ENCODE data around the gene CCNI2. TPM values are rescaled to one million over a fixed set of nuclear protein-coding genes. Genes with fewer than 3 reads are reported as not detected.

The CCNI2 gene
- total and polyA plus RNA-seq, 9 of the 15 experiments (the other 6 are each of a cell fraction or from before 2014, with no cell fraction given): 0.05 to 1.7 (median 0.81) TPM; not detected in 5

DNA sequence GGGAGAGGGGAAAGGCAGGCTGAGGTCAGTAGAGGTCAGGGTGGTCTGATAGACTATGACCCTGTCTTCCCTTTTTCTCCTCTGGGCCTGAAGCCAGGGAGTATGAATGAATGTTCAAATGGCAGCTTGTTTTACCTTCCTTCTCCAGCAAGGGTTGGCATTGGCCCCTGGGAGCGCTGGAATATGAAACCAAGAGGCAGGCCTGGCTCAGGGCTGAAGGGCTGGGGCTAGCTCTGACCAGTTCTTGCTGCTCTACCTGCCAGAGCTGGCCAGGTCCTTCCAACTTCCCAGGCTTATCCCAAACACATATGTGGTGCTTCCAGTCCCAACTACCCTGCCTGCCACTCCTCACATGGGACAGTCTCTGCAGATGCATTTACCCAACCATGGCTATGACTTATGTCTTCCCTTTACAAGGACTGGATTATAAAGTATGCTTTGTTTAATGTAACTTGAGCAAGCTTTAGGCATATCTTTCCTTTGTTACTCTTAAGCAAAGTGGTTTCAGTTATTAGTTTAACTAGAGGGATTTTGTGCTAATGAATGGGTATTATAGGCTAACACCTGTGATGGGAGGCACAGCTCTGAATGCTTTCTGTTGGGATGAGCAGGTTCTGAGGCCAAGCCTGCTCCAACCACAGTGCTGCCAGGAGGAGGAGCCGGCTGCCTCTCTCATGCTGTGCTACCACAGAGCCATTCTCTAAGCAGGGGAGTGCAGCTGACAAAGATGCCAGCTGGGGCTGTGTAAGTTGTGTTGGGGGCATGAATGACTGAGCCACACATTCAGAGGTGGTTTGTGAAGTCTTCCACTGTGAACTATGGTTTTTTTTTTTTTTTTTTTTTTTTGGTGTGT, 6.1 kb downstream of the CCNI2 start:
- no peaks in the 10 kb centered on the region; the same call in 1 of the 2 replicates for H4K20me1 ChIP-seq (replicated peaks; ENCODE audit: control insufficient read depth, insufficient read depth, low read length)
- in situ Hi-C loops (cut with MboI) (no loop called here), intact Hi-C loops (cut with micrococcal nuclease) (loop anchor here (5.0 kb wide), 1 partner anchor 129 kb away; no protein-coding TSS in a partner anchor)
- H3K9me3 ChIP-seq (replicated peaks; ENCODE audit: control insufficient read depth, insufficient read depth, low read depth, low read length): no peaks in the 10 kb centered on the region
- peaks cover 20% of the 10 kb centered on the region for H3K36me3 ChIP-seq (ENCODE audit: control insufficient read depth, insufficient read depth, low read length)
- FAIRE-seq: no peak
- H2AFZ ChIP-seq (ENCODE audit: low read depth, low read length): no peak overlapping the region
- no peak overlapping the region for H3K4me2 ChIP-seq (ENCODE audit: insufficient read depth, low read length)
- POLR2A ChIA-PET: interaction anchor here (1.5 to 2.6 kb wide), 3 partner anchors 10 to 17 kb away, joined by 4 to 9 read pairs (median 5); no protein-coding TSS in a partner anchor
- no TSS peak for BruUV-seq (replicated peaks)
- DNase-seq (ENCODE audit: extremely low read depth in 1 of 4, low spot score in 3 of 4): no peak
- H3K79me2 ChIP-seq (ENCODE audit: control insufficient read depth, insufficient read depth, low read length): no peaks in the 10 kb centered on the region
- no peaks in the 10 kb centered on the region for H3K9me1 ChIP-seq (ENCODE audit: control insufficient read depth, insufficient read depth, low read length)
- H3K9ac ChIP-seq (ENCODE audit: insufficient read depth in 1 of 2, low read depth in 2 of 2, low read length in 2 of 2): peak overlapping the region in 1 of 2 experiments; percentile 43; a peak in 1 of 4 replicates
- no peaks in the 10 kb centered on the region for H3K27me3 ChIP-seq (ENCODE audit: control insufficient read depth in 2 of 2, insufficient read depth in 2 of 2, low read length in 2 of 2)
- CTCF ChIA-PET (ENCODE audit: low intra/inter-chr PET ratio): interaction anchor here (2.8 kb wide), 1 partner anchor 67 kb away, joined by 19 read pairs; no protein-coding TSS in a partner anchor
- peak; percentile 71 for ATAC-seq
- no peak overlapping the region for H3K4me3 ChIP-seq
- H3K4me1 ChIP-seq (replicated peaks in 1 of 2; ENCODE audit: control insufficient read depth in 2 of 2, insufficient read depth in 2 of 2, low read length in 2 of 2): no peaks in the 10 kb centered on the region; a peak in 1 of 5 replicates
- 63% methylated on average over 2 of the region's 2 CpGs for WGBS (ENCODE audit: insufficient coverage, low coverage, missing lambda C conversion rate)
- no peak overlapping the region for H3K27ac ChIP-seq (ENCODE audit: extremely low read depth, low read depth, low read length)
- TF ChIP-seq ZNF589 (CRISPR knock-in tag; IDR thresholded peaks at IDR 0.05; ENCODE audit: low read depth) (no peak), SIX5 (IDR thresholded peaks at IDR 0.05; ENCODE audit: borderline replicate concordance in 1 of 2, insufficient read depth in 1 of 2, low read depth in 1 of 2, low read length in 2 of 2) (no peak), RUNX1 (IDR thresholded peaks at IDR 0.05; ENCODE audit: low read depth) (no peak), HSF4 (CRISPR knock-in tag; IDR thresholded peaks at IDR 0.05; ENCODE audit: borderline replicate concordance) (no peak), RAD21 (CRISPR knock-in tag; conservative IDR thresholded peaks at IDR 0.05 in 1 of 2, IDR thresholded peaks at IDR 0.05 in 1 of 2) (peak in 1 of 2 experiments; percentile 28; a peak in 1 of 4 replicates)
- TF ChIP-seq, protein P1, sequence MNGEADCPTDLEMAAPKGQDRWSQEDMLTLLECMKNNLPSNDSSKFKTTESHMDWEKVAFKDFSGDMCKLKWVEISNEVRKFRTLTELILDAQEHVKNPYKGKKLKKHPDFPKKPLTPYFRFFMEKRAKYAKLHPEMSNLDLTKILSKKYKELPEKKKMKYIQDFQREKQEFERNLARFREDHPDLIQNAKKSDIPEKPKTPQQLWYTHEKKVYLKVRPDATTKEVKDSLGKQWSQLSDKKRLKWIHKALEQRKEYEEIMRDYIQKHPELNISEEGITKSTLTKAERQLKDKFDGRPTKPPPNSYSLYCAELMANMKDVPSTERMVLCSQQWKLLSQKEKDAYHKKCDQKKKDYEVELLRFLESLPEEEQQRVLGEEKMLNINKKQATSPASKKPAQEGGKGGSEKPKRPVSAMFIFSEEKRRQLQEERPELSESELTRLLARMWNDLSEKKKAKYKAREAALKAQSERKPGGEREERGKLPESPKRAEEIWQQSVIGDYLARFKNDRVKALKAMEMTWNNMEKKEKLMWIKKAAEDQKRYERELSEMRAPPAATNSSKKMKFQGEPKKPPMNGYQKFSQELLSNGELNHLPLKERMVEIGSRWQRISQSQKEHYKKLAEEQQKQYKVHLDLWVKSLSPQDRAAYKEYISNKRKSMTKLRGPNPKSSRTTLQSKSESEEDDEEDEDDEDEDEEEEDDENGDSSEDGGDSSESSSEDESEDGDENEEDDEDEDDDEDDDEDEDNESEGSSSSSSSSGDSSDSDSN (IDR thresholded peaks at IDR 0.05; ENCODE audit: borderline replicate concordance in 1 of 2, low read depth in 2 of 2, low read length in 2 of 2): no peak
- TF ChIP-seq, protein P2, sequence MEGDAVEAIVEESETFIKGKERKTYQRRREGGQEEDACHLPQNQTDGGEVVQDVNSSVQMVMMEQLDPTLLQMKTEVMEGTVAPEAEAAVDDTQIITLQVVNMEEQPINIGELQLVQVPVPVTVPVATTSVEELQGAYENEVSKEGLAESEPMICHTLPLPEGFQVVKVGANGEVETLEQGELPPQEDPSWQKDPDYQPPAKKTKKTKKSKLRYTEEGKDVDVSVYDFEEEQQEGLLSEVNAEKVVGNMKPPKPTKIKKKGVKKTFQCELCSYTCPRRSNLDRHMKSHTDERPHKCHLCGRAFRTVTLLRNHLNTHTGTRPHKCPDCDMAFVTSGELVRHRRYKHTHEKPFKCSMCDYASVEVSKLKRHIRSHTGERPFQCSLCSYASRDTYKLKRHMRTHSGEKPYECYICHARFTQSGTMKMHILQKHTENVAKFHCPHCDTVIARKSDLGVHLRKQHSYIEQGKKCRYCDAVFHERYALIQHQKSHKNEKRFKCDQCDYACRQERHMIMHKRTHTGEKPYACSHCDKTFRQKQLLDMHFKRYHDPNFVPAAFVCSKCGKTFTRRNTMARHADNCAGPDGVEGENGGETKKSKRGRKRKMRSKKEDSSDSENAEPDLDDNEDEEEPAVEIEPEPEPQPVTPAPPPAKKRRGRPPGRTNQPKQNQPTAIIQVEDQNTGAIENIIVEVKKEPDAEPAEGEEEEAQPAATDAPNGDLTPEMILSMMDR (IDR thresholded peaks at IDR 0.05 in 2 of 3, conservative IDR thresholded peaks at IDR 0.05 in 1 of 3; ENCODE audit: insufficient read depth in 2 of 3, low read depth in 1 of 3, low read length in 3 of 3): peak; percentile 25 to 43 (median 40); a peak in 2 of 6 replicates

Measured in K562 (cell line).